ENCODE data around the gene SLC5A4.

- TF ChIP-seq CTCF (IDR thresholded peaks at IDR 0.05) (no peak), TCF7L2 (IDR thresholded peaks at IDR 0.05; ENCODE audit: low read depth, low read length) (no peak), POLR2AphosphoS5 (IDR thresholded peaks at IDR 0.05; ENCODE audit: low read depth, low read length) (no peak)
These were observed 16.2 kb upstream of the SLC5A4 start for GRCh38 chr22:32271389-32271788.
